HT1080 (cell line): ENCODE measurements around the gene CAPSL. TPM values are rescaled to one million over a fixed set of nuclear protein-coding genes. Genes with fewer than 3 reads are reported as not detected.
A peak's percentile ranks its signal among the peaks of the same experiment; 100 is the strongest.
"Not testable (repeated sequence)": the region's sequence is repeated elsewhere in the genome, so short reads cannot be mapped to it uniquely, and the experiment has no call there.

Experiments used
- DNase-seq: peaks from one replicate; pipeline ENCODE4 v3.0.0-alpha.2; 2015; ENCODE audit warnings: low read depth
- small RNA-seq: library from RNA; depleted of rRNA; stranded (forward); fragments of <200 nt; gene quantifications from one replicate; pipeline ENCODE3, GENCODE V24; 2014
- total RNA-seq: library from RNA; depleted of rRNA; stranded (reverse); fragments of >200 nt; shearing (Covaris generic); gene quantifications from 2 replicates; pipeline ENCODE4 v1.2.3, GENCODE V29; 2014; rRNA removed

The CAPSL gene
- total RNA-seq, 1 experiment from 2014 or later = 0.61 TPM

- DNase-seq = no peak
Measured at GRCh38 chr5:35877655-35878054, 60.8 kb downstream of the CAPSL start.

- DNase-seq = peak; percentile 28
Measured at GRCh38 chr5:35876922-35877321, 61.5 kb downstream of the CAPSL start.

GRCh38 chr5:35876454-35876853 is 62.0 kb downstream of the CAPSL start:
- peak; percentile 67 for DNase-seq

- DNase-seq = no peak
Measured at GRCh38 chr5:35870605-35871004, 67.8 kb downstream of the CAPSL start.

GRCh38 chr5:35869685-35870277 is 68.6 kb downstream of the CAPSL start:
- no peak for DNase-seq

- no peak for DNase-seq
Measured at GRCh38 chr5:35867998-35868397, 70.4 kb downstream of the CAPSL start.

GRCh38 chr5:35863159-35863558 is 75.3 kb downstream of the CAPSL start:
- DNase-seq = no peak

GRCh38 chr5:35862126-35862525 is 76.3 kb downstream of the CAPSL start:
- no peak for DNase-seq

- DNase-seq = no peak
Measured at GRCh38 chr5:35861718-35862117, 76.7 kb downstream of the CAPSL start.

GRCh38 chr5:35860686-35861085 is 77.7 kb downstream of the CAPSL start:
- no peak for DNase-seq

- peak; percentile 39 for DNase-seq
Measured at GRCh38 chr5:35859101-35859661, 79.2 kb downstream of the CAPSL start.

GRCh38 chr5:35857606-35858205 is 80.7 kb downstream of the CAPSL start:
- peak; percentile 91 for DNase-seq

- peak; percentile 79 for DNase-seq
Measured at GRCh38 chr5:35856765-35857351, 81.6 kb downstream of the CAPSL start, which contains the start of gene IL7R. Gene IL7R, plus strand, starts transcription at chr5:35856891. Its CDS starts 87 bp downstream, at chr5:35856978.

- not testable (repeated sequence) for DNase-seq
Measured at GRCh38 chr5:35856186-35856764, 82.1 kb downstream of the CAPSL start.

- DNase-seq = no peak
Measured at GRCh38 chr5:35855187-35855586, 83.2 kb downstream of the CAPSL start.

Small RNA genes lying within 50 kb of the gene (small RNA-seq; reads per million reads assigned to genes)
- not detected for gene AC112204.1

Other genes with a start within 250 kb of the CAPSL start
- gene IL7R, start 81.7 kb downstream of the CAPSL start, total RNA-seq = 12.2 and 13.9 TPM in 2 replicates
- gene UGT3A1, start 52.8 kb upstream of the CAPSL start, total RNA-seq = not detected in 2 replicates
- gene UGT3A2, start 128.3 kb upstream of the CAPSL start, total RNA-seq = not detected in 2 replicates
- gene LMBRD2, start 213.3 kb upstream of the CAPSL start, total RNA-seq = 3.9 and 8.0 TPM in 2 replicates
- gene SKP2, start 213.5 kb upstream of the CAPSL start, total RNA-seq = 80.6 and 84.1 TPM in 2 replicates